LNCaP clone FGC (cell line): ENCODE measurements around the gene PRR30.

ENCODE experiments used
- DNase-seq: peaks from one replicate; pipeline ENCODE4 v3.0.0-alpha.2; 2011; ENCODE audit warnings: low read depth
- H3K4me3 ChIP-seq: 2 replicates; pipeline ENCODE4 v1.5.1; 2011; ENCODE audit warnings: mild to moderate bottlenecking, low read depth, low read length, control low read depth
- TF ChIP-seq, protein P1 (sequence below): IDR thresholded peaks from 2 replicates; pipeline ENCODE4 v1.5.1; 2012; ENCODE audit warnings: mild to moderate bottlenecking; ENCODE audit not compliant: control insufficient read depth, insufficient read depth; ENCODE audit errors: extremely low read depth

PRR30 gene

DNA sequence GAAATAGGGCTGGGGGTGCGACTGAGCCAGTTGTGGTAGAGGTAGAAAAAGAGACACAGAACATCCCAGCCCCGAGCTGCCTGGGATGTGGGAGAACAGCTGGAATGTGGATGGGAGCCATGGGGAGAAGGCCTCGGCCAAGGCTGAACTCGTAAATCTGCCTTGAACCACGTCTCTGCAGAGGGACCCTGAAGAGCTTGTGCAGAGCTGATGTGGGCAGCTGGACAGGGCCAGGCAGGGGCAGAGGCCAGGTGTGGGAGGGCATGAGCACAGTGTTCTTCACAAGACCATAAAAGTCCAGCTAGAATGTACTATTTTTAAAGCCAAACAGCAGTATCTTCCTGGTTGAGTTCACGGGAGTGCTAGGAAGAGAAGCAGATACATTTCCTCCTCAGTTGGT is 15.3 kb upstream of the PRR30 start:
- no peak for DNase-seq
- TF ChIP-seq, protein P1, sequence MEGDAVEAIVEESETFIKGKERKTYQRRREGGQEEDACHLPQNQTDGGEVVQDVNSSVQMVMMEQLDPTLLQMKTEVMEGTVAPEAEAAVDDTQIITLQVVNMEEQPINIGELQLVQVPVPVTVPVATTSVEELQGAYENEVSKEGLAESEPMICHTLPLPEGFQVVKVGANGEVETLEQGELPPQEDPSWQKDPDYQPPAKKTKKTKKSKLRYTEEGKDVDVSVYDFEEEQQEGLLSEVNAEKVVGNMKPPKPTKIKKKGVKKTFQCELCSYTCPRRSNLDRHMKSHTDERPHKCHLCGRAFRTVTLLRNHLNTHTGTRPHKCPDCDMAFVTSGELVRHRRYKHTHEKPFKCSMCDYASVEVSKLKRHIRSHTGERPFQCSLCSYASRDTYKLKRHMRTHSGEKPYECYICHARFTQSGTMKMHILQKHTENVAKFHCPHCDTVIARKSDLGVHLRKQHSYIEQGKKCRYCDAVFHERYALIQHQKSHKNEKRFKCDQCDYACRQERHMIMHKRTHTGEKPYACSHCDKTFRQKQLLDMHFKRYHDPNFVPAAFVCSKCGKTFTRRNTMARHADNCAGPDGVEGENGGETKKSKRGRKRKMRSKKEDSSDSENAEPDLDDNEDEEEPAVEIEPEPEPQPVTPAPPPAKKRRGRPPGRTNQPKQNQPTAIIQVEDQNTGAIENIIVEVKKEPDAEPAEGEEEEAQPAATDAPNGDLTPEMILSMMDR, result no peak
- H3K4me3 ChIP-seq, result no peak overlapping the region

DNA sequence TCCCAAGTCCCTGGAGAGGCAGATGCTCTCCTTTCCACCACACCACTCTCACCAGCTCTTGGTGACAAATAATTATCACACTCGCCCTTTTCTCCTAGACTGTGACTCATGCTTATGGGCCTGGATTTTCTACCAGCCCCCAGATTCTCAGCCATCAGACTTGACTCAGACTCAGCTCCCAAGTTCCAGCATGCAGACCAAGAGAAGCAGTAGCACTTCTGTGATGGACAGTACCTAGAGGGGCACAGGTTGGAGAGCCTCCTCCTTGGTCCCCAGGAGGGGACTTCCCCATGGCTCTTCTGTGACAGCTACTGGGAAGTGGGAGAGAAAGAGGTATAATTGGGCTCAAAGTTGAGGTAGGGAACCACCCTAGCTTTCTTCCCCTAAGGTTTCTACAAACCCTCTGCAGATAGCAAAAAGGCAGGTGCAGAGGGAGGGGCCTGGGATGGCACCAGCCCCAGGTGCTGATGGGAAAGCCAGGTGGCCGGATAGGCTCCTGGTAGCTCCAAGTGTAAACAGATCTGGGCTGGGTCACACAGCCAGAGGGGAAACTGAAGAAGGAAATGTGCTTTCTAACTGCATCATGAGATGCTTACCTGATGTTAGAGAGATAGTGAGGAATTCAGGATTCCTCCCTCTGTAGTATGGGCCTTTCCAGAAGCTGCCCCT is 13.7 kb upstream of the PRR30 start:
- TF ChIP-seq, protein P1, result no peak
- no peak overlapping the region for H3K4me3 ChIP-seq
- DNase-seq, result no peak

DNA sequence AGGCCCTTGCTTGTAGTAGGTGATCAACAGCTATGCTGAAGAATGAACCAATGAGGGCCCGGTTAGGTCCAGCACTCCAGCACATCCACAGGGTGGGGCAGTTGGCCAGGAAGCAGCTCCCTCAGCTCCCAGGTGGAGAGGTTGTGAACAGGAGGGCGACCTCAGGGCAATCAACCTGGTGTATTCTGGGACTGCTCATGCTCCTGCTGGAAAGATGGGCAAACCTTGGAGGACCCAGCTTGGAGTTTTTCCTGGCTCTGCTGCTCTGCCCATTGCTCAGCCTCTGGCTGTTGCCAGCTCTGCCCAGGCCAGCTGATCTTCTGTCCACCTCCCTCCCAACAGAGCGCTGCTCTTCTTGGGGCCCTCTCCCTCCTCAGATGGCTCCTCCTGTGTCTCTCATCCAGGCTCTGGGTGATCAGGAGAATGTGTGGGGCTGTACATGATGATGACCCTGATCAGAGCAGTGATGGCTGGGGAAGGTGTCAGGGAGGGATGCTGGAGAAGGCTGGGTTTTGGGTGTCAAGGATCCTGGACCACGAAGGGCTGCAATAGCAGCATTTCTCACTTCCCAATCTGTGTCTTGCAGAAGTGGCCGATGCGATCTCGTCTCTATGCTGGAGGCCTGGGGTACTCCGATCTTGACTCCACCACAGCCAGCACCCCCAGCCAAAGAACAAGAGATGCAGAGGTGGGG is 13.0 kb upstream of the PRR30 start:
- H3K4me3 ChIP-seq, result no peak overlapping the region
- no peak for DNase-seq
- TF ChIP-seq, protein P1, result no peak

DNA sequence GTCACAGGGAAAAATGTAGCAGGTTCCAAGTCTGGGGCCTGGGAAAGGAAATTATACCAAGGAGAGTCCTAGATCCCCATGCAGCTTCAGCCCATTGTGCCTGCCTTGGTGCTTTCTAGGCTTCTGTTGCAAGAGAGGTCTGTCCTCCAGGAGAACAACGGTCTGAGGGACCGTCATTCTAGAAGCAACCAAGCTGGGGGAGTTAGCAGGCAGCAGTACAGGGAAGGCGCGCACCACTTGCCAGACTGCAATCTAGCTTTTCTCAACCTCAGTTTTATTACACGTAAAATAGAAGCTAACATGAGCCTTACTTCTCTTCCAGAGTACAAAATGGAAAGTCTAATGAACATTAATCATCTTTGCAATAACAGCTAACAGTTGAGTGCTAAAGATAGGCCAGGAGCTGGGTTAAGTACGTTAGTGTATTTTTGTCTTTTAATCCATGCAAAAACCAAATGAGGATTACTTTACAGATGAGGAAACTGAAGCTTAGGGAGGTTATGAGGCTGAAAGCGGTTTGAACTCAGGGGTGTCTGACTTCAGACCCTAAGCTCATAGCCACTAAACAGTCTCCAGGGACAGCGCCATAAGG is 11.5 kb upstream of the PRR30 start:
- no peak overlapping the region for H3K4me3 ChIP-seq
- no peak for DNase-seq
- TF ChIP-seq, protein P1, result no peak

DNA sequence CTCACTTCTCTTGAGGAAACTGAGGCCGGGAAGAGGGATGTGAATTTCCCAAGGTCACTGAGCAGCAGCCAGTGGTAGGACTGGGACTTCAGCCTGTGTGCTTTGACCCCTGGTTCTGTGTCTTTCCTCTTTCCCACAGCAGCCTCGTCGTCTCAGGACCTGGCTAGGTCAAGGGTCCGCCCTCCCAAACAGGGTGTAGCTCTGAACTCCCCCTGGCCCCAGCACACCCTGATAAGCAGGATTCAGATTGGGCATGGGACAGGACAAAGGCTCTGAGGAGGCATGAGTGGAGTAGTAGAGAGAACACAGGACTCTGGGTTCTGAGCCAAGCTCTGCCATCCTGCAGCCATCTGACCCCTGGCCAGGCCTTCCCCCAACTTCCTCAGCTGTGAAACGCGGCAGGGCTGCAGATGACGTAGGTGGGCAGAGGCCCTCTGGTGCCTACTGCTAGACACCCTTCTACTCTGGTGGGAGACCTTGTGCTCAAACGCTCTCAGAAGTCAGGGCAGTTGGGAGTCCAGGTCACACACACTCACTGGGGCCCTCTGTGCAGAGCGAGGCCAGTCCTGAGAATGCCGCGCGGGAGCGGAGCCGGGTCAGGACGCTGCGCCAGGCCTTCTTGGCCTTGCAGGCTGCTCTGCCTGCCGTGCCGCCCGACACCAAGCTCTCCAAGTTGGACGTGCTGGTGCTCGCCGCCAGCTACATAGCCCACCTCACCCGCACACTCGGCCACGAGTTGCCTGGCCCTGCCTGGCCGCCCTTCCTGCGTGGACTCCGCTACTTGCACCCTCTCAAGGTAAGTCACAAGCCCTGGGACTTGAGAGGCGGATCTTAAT is 10.6 kb upstream of the PRR30 start:
- TF ChIP-seq, protein P1, result no peak
- H3K4me3 ChIP-seq, result no peak overlapping the region
- DNase-seq, result no peak

DNA sequence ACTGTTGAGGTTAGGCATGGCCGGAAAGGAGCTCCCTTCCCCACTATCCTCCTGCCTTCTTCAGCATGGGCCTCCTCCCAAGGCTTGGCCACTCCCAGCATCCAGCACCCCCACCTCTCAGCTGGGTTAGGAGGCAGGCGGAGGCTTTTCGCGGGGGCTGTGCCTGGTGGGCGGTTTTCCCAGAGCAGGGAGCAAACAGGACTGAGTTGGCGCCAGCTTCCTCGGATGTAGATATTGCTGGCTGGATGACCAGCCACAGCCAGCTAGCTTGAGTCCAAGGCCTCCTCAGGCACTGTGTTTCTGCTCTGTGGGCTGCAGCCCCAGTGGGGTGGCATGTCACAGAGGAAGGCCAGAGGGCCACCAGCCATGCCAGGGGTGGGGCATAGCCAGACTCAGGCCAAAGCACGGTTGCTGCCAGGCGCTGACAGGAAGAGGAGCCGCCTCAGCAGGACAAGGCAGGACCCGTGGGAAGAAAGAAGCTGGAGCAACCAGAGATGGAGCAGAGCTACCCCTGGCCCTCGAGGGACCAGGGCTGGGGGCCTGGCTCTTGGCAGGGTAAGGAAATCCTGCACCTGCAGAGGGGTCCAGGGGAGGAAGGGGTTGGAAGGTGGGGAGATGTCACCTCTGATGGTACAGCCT is 9.7 kb upstream of the PRR30 start, which contains the start of gene TCF23:
Gene TCF23, plus strand, starts transcription at position 204 of the 639 bp plus-strand sequence. Its CDS starts 130 bp downstream, at position 334.
- H3K4me3 ChIP-seq, result no peak within 1 kb of the TSS
- TF ChIP-seq, protein P1, result no peak
- DNase-seq, result no peak
